K562 (cell line): ENCODE results near the gene ZNF385D.

Experiments
- CTCF ChIP-seq, 3 experiments: IDR thresholded peaks in 2 of 3; conservative IDR thresholded peaks in 1 of 3; 2 replicates each; pipeline ENCODE4 v1.5.1; 2011 to 2012; ENCODE audit warnings: low read length in 3 of 3, mild to moderate bottlenecking in 3 of 3, control low read depth in 2 of 3, improper control_type of control experiment in 1 of 3, inconsistent platforms in 1 of 3, low read depth in 1 of 3, mixed read lengths in 1 of 3, moderate library complexity in 1 of 3; ENCODE audit not compliant: insufficient read depth in 2 of 3
- FOXA1 ChIP-seq: fragments of 450-650 bp; IDR thresholded peaks from 2 replicates; pipeline ENCODE4 v1.6.1; 2016; ENCODE audit warnings: mild to moderate bottlenecking, borderline replicate concordance
- MAFG ChIP-seq: fragments of 450-650 bp; conservative IDR thresholded peaks from 2 replicates; pipeline ENCODE4 v1.6.1; 2016; ENCODE audit warnings: missing genetic modification characterization, missing compliant biosample characterization
- NCOR1 ChIP-seq: fragments of 450-650 bp; IDR thresholded peaks from 2 replicates; pipeline ENCODE4 v1.6.1; 2016; ENCODE audit warnings: mild to moderate bottlenecking, moderate library complexity
- NRF1 ChIP-seq, 2 experiments: fragments of 450-650 bp; IDR thresholded peaks in 1 of 2; conservative IDR thresholded peaks in 1 of 2; 2 replicates each; pipeline ENCODE4 v1.6.1; 2014; ENCODE audit warnings: mild to moderate bottlenecking in 2 of 2
- POLR2A ChIP-seq: fragments of 450-650 bp; conservative IDR thresholded peaks from 2 replicates; pipeline ENCODE4 v1.6.1; 2016
- REST ChIP-seq, 2 experiments: fragments of 450-650 bp; formaldehyde crosslinking in 1 of 2; IDR thresholded peaks; 2 replicates each; pipeline versions ENCODE4 v1.4.0 to v1.6.1; 2014 to 2020; ENCODE audit warnings: mild to moderate bottlenecking in 2 of 2, borderline replicate concordance in 1 of 2, low read depth in 1 of 2
- SNAPC5 ChIP-seq: fragments of 250-450 bp; sonication (Bioruptor Pico); IDR thresholded peaks from 2 replicates; pipeline ENCODE4 v1.8.0; 2021; ENCODE audit warnings: moderate library complexity, mild to moderate bottlenecking, inconsistent platforms
- TBL1XR1 ChIP-seq, 2 experiments: IDR thresholded peaks; 2 replicates each; pipeline ENCODE4 v1.6.1; 2012; ENCODE audit warnings: improper control_type of control experiment in 2 of 2, low read length in 2 of 2, mild to moderate bottlenecking in 1 of 2

- TF ChIP-seq FOXA1 (no peak), POLR2A (no peak), TBL1XR1 (IDR thresholded peaks at IDR 0.05; ENCODE audit: low read length in 2 of 2) (no peak), NRF1 (conservative IDR thresholded peaks at IDR 0.05 in 1 of 2, IDR thresholded peaks at IDR 0.05 in 1 of 2) (no peak), SNAPC5 (CRISPR knock-in tag) (no peak), CTCF (IDR thresholded peaks at IDR 0.05 in 2 of 3, conservative IDR thresholded peaks at IDR 0.05 in 1 of 3; ENCODE audit: insufficient read depth in 2 of 3, low read depth in 1 of 3, low read length in 3 of 3) (no peak), REST (IDR thresholded peaks at IDR 0.05; ENCODE audit: borderline replicate concordance) (no peak), REST (CRISPR knock-in tag; IDR thresholded peaks at IDR 0.05; ENCODE audit: low read depth) (no peak), MAFG (tag) (no peak), NCOR1 (no peak)
These were observed 103.0 kb downstream of the ZNF385D start for GRCh38 chr3:21647961-21648360.
